HepG2 (cell line): ENCODE measurements around the gene EPHB3. TPM values are rescaled to one million over a fixed set of nuclear protein-coding genes. Genes with fewer than 3 reads are reported as not detected.
A peak's percentile ranks its signal among the peaks of the same experiment; 100 is the strongest.

Source experiments
- ATAC-seq: fragments of 200-7000 bp; cut with Tn5 transposase; 3 replicates; pipeline ENCODE4 v1.9.1; 2020; ENCODE audit warnings: mild to moderate bottlenecking, moderate library complexity
- BruUV-seq: library from RNA; stranded (reverse); fragments of 400-500 nt; replicated peaks from 2 replicates; lab custom pipeline; 2021; lab: Mats Ljungman, UMichigan
- CTCF ChIA-PET: fragments of 300-600 bp; formaldehyde crosslinking; extraction: SDS; loops from one replicate; lab custom pipeline; 2021; ENCODE audit warnings: low total read pairs, inconsistent platforms, low intra/inter-chr PET ratio; lab: Yijun Ruan, JAX
- POLR2A ChIA-PET: fragments of 350-600 bp; sonication (Branson Sonifier 250); formaldehyde crosslinking; loops from one replicate; lab custom pipeline; 2020; ENCODE audit warnings: antibody characterized with exemption, inconsistent platforms; lab: Yijun Ruan, JAX
- DNase-seq: peaks from one replicate; pipeline ENCODE4 v3.0.0-alpha.2; 2015; ENCODE audit warnings: low spot score
- FAIRE-seq: peaks from 3 replicates; lab custom pipeline; 2011; peaks lifted over from hg19 to GRCh38; lab: Jason Lieb, UNC
- H2AFZ ChIP-seq: one replicate; pipeline ENCODE4 v1.6.1; 2011; ENCODE audit warnings: low read length, inconsistent platforms
- H3K27ac ChIP-seq: fragments of 300-600 bp; 3 replicates; pipeline ENCODE4 v1.8.0; 2011; ENCODE audit warnings: mixed run types, mild to moderate bottlenecking, mixed read lengths, low read length, inconsistent platforms; ENCODE audit not compliant: insufficient read depth; ENCODE audit errors: extremely low read length
- H3K27me3 ChIP-seq, 2 experiments: fragments of 200-600 bp in 1 of 2; 2 replicates in 1 of 2; 3 replicates in 1 of 2; pipeline versions ENCODE4 v1.6.0 to v1.8.0; 2011; ENCODE audit warnings: low read length in 2 of 2, mild to moderate bottlenecking in 2 of 2, moderate library complexity in 2 of 2, inconsistent platforms in 1 of 2; ENCODE audit not compliant: insufficient read depth in 2 of 2, control insufficient read depth in 1 of 2
- H3K36me3 ChIP-seq, 2 experiments: fragments of 200-600 bp in 1 of 2; replicated peaks in 1 of 2; 2 replicates in 1 of 2; 3 replicates in 1 of 2; pipeline versions ENCODE4 v1.5.1 to v1.8.0; 2011; ENCODE audit warnings: low read length in 2 of 2, inconsistent platforms in 1 of 2; ENCODE audit not compliant: insufficient read depth in 2 of 2, control insufficient read depth in 1 of 2
- H3K4me1 ChIP-seq: 2 replicates; pipeline ENCODE4 v1.5.1; 2012; ENCODE audit warnings: low read length, inconsistent platforms; ENCODE audit not compliant: insufficient read depth
- H3K4me2 ChIP-seq: 2 replicates; pipeline ENCODE4 v1.6.0; 2011; ENCODE audit warnings: low read depth, low read length, inconsistent platforms
- H3K4me3 ChIP-seq, 3 experiments: fragments of 200-600 bp in 1 of 3; sonication (generic), shearing (Covaris generic) in 1 of 3; replicated peaks in 1 of 3; 2 replicates each; pipeline ENCODE4 v1.5.1; 2011 to 2016; ENCODE audit warnings: low read length in 3 of 3, inconsistent platforms in 2 of 3, low read depth in 2 of 3, mild to moderate bottlenecking in 2 of 3, control low read depth in 1 of 3, mixed read lengths in 1 of 3; ENCODE audit not compliant: insufficient read depth in 1 of 3
- H3K79me2 ChIP-seq: one replicate; pipeline ENCODE4 v1.6.1; 2011; ENCODE audit warnings: low read length, inconsistent platforms; ENCODE audit not compliant: insufficient read depth
- H3K9ac ChIP-seq: 2 replicates; pipeline ENCODE4 v1.6.0; 2011; ENCODE audit warnings: mild to moderate bottlenecking, low read depth, low read length, inconsistent platforms; ENCODE audit not compliant: insufficient read depth
- H3K9me3 ChIP-seq: 2 replicates; pipeline ENCODE4 v1.5.1; 2012; ENCODE audit warnings: mild to moderate bottlenecking, low read length
- H4K20me1 ChIP-seq: 2 replicates; pipeline ENCODE4 v1.6.0; 2011; ENCODE audit warnings: inconsistent platforms, mild to moderate bottlenecking, low read length, moderate library complexity; ENCODE audit not compliant: insufficient read depth
- FOXM1 ChIP-seq: sonication (generic); formaldehyde crosslinking; IDR thresholded peaks from 2 replicates; pipeline ENCODE4 v1.5.0; 2020; ENCODE audit warnings: missing genetic modification reagents
- KDM2A ChIP-seq: sonication (generic); formaldehyde crosslinking; IDR thresholded peaks from 2 replicates; pipeline ENCODE4 v1.4.0; 2020; ENCODE audit warnings: low read depth, missing genetic modification reagents, borderline replicate concordance
- STAG1 ChIP-seq: sonication (generic); formaldehyde crosslinking; IDR thresholded peaks from 2 replicates; pipeline ENCODE4 v1.4.0; 2020; ENCODE audit warnings: missing genetic modification reagents
- TEAD3 ChIP-seq: optimal IDR thresholded peaks from 2 replicates; pipeline ENCODE3; 2016; ENCODE audit warnings: borderline replicate concordance
- XRCC5 ChIP-seq: fragments of 200-400 bp; formaldehyde crosslinking; optimal IDR thresholded peaks from 2 replicates; pipeline ENCODE3; 2017; ENCODE audit warnings: mild to moderate bottlenecking, low read length
- ZEB1 ChIP-seq: IDR thresholded peaks from 2 replicates; pipeline ENCODE4 v1.6.1; 2012; ENCODE audit warnings: mild to moderate bottlenecking, low read depth, inconsistent platforms; ENCODE audit not compliant: insufficient replicate concordance
- ZNF317 ChIP-seq: sonication (generic); formaldehyde crosslinking; IDR thresholded peaks from 2 replicates; pipeline ENCODE4 v1.5.0; 2020; ENCODE audit warnings: mild to moderate bottlenecking, missing genetic modification reagents
- WGBS: methylation state at CpG from one replicate; pipeline ENCODE4 v1.1.6; 2017; ENCODE audit warnings: low lambda C conversion rate; 5-methylcytosine and 5-hydroxymethylcytosine counted together
- in situ Hi-C: cut with HindIII; loops from 2 replicates; pipeline ENCODE4 v1.10.0; 2017; ENCODE audit warnings: low pct_unique_long_range_greater_than_20kb; ENCODE audit not compliant: extremely low pct_ligation_motif_present
- intact Hi-C: fragments of 100-400 bp; cut with micrococcal nuclease; formaldehyde crosslinking; loops from one replicate; pipeline ENCODE4 v1.10.0; 2022; ENCODE audit not compliant: unreplicated experiment
- polyA plus RNA-seq, 8 experiments: library from polyadenylated mRNA; depleted of rRNA in 3 of 8; stranded (reverse) in 7 of 8; unstranded in 1 of 8; fragments of >200 nt; fragmentation: Illumina TruSeq in 4 of 8; extraction: Trizol in 4 of 8; gene quantifications; 2 replicates each; pipeline versions ENCODE4 v1.2.1 to v1.2.3, GENCODE V29; 2011 to 2016; ENCODE audit warnings: low read depth in 4 of 8, missing spikeins in 1 of 8, mixed read lengths in 1 of 8; ENCODE audit not compliant: insufficient read depth in 1 of 8
- total RNA-seq, 5 experiments: library from RNA; depleted of rRNA; stranded (reverse); fragments of >200 nt; fragmentation: Illumina TruSeq; extraction: Trizol; gene quantifications; 2 replicates each; pipeline ENCODE4 v1.2.3, GENCODE V29; 2016; ENCODE audit warnings: low read depth in 1 of 5
- TF ChIP-seq, protein P1 (sequence below): sonication (generic); formaldehyde crosslinking; conservative IDR thresholded peaks from 2 replicates; pipeline ENCODE4 v1.8.0; 2022; ENCODE audit warnings: mild to moderate bottlenecking, moderate library complexity, missing genetic modification reagents
- TF ChIP-seq, protein P2 (sequence below): sonication (generic); formaldehyde crosslinking; IDR thresholded peaks from 2 replicates; pipeline ENCODE4 v1.5.0; 2020; ENCODE audit warnings: mild to moderate bottlenecking, missing genetic modification reagents, moderate library complexity

The EPHB3 gene
- total and polyA plus RNA-seq, 2 of the 13 experiments (the other 11 are each of a cell fraction or from before 2014, with no cell fraction given), result 0.01 TPM; not detected in 1

DNA sequence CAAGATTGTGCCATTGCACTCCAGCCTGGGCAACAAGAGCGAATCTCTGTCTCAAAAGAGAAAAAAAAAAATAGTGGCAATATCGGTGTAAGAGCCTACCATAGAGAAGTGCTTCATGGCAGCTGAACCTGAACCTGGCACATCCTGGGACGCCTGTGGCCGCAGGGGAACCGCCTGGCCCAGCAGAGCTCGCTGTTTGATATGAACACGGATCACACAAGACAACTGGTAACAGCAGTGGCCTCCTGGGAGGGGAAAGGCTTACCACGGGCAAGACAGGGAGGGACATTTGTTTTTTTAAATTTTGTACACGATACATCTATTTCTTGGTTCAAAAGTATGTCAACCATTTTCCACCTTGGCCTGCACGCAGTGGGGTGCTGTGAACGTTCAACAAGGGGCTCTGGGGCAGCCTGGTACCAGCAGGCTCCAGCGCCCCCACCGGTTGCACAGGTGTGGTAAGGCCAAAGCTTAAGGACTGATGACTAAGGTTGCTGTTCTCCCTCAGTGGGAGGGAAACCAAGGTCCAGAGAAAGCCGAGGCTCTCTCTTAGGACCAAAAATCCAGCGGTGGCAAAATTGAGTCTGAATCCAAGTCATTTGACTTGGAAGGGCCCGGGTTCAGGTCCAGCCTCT, 21.7 kb upstream of the EPHB3 start:
- Histone ChIP-seq H4K20me1 (no peaks in the 10 kb centered on the region), H3K9ac (no peak overlapping the region), H3K27me3 (peaks cover 1 to 30% of the 10 kb centered on the region in 2 experiments; a peak in 2 of 5 replicates), H2AFZ (no peak overlapping the region), H3K27ac (no peak overlapping the region), H3K79me2 (no peaks in the 10 kb centered on the region), H3K4me2 (no peak overlapping the region), H3K9me3 (no peaks in the 10 kb centered on the region), H3K36me3 (no peaks in the 10 kb centered on the region), H3K4me3 (no peak overlapping the region), H3K4me1 (no peaks in the 10 kb centered on the region)
- 43% methylated on average over 16 of the region's 16 CpGs for WGBS
- DNase-seq (no peak), ATAC-seq (no peak), FAIRE-seq (no peak)
- TF ChIP-seq FOXM1 (CRISPR knock-in tag), result no peak
- CTCF ChIA-PET, result interaction anchor here (1.4 kb wide), 1 partner anchor 194 kb away, joined by 4 read pairs; no protein-coding TSS in a partner anchor
- intact Hi-C loops, result loop anchor here (5.0 kb wide), 3 partner anchors 73 to 248 kb away; no protein-coding TSS in a partner anchor
- POLR2A ChIA-PET, result no interaction called here
- in situ Hi-C loops, result loop anchor here (5.0 kb wide), 1 partner anchor 188 kb away; no protein-coding TSS in a partner anchor
- BruUV-seq, result no TSS peak

DNA sequence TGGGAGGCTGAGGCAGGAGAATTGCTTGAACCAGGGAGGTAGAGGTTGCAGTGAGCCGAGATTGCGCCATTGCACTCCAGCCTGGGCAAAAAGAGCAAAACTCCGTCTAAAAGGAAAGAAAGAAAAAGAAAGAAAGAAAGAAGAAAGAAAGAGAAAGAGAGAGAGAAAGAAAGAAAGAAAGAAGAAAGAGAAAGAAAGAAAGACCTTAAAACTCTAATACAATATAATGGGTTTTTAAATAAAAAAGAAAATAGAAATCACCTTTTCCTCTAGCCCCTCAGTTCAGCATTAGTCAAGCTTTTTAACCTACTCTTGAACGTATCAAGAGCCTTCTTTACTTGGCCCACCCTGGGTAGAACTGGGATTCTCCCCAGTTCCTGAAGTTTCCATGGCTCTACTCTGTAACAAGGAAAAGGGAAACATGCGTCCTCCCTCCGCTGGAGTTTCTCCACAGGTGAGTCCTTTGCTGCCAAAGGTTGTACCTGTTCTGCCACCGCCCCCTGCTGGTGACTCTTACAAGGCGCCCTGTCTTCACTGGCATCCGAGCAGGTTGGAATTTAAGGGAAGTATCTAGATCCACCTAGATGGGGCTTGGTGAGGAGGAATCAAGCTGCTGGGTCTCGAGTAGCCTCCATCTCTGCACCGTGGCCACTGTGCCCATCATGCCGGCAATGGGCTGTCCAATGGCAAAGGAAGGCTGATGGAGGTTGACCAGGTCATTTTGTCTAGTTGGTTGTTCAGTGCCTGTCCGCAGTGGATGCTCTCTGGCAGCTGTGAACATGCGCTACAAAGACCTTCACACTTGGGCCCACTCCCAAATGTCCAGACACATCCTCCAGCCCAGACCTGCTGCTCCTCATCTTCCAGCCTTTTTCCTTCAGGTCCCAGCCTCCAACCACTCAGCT, 20.6 kb upstream of the EPHB3 start:
- no peak overlapping the region for H3K4me2 ChIP-seq
- no peaks in the 10 kb centered on the region for H3K79me2 ChIP-seq
- H2AFZ ChIP-seq, result no peak overlapping the region
- no peak overlapping the region for H3K9ac ChIP-seq
- WGBS, result 39% methylated on average over 9 of the region's 14 CpGs
- peaks cover 1 to 30% of the 10 kb centered on the region in 2 experiments; a peak in 2 of 5 replicates for H3K27me3 ChIP-seq
- no TSS peak for BruUV-seq
- CTCF ChIA-PET, result interaction anchor here (1.0 to 1.4 kb wide), 3 partner anchors 72 to 195 kb away, joined by 3 to 7 read pairs (median 4); no protein-coding TSS in a partner anchor
- no peak overlapping the region for H3K4me3 ChIP-seq
- peak; percentile 56 for DNase-seq
- intact Hi-C loops (loop anchor here (5.0 kb wide), 3 partner anchors 74 to 249 kb away; no protein-coding TSS in a partner anchor), in situ Hi-C loops (loop anchor here (5.0 kb wide), 1 partner anchor 189 kb away; no protein-coding TSS in a partner anchor)
- FAIRE-seq, result peak; percentile 53
- H3K36me3 ChIP-seq, result no peaks in the 10 kb centered on the region
- no peaks in the 10 kb centered on the region for H4K20me1 ChIP-seq
- POLR2A ChIA-PET, result interaction anchor here (2.4 kb wide), 1 partner anchor 169 kb away, joined by 5 read pairs; no protein-coding TSS in a partner anchor
- no peak overlapping the region for H3K27ac ChIP-seq
- peak; percentile 72 for ATAC-seq
- H3K4me1 ChIP-seq, result no peaks in the 10 kb centered on the region
- no peaks in the 10 kb centered on the region for H3K9me3 ChIP-seq
- TF ChIP-seq ZNF317 (CRISPR knock-in tag), result no peak
- peak; percentile 85 for TF ChIP-seq ZEB1
- peak; percentile 51 for TF ChIP-seq XRCC5
- peak; percentile 79 for TF ChIP-seq STAG1 (CRISPR knock-in tag)
- peak; percentile 17 for TF ChIP-seq TEAD3 (CRISPR knock-in tag)
- TF ChIP-seq KDM2A (CRISPR knock-in tag), result 0 out of 2 replicates have a peak, but pooled peaks have one; percentile 43
- TF ChIP-seq, protein P1, sequence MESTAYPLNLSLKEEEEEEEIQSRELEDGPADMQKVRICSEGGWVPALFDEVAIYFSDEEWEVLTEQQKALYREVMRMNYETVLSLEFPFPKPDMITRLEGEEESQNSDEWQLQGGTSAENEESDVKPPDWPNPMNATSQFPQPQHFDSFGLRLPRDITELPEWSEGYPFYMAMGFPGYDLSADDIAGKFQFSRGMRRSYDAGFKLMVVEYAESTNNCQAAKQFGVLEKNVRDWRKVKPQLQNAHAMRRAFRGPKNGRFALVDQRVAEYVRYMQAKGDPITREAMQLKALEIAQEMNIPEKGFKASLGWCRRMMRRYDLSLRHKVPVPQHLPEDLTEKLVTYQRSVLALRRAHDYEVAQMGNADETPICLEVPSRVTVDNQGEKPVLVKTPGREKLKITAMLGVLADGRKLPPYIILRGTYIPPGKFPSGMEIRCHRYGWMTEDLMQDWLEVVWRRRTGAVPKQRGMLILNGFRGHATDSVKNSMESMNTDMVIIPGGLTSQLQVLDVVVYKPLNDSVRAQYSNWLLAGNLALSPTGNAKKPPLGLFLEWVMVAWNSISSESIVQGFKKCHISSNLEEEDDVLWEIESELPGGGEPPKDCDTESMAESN (CRISPR knock-in tag), result 0 out of 2 replicates have a peak, but pooled peaks have one; percentile 18
- TF ChIP-seq, protein P2, sequence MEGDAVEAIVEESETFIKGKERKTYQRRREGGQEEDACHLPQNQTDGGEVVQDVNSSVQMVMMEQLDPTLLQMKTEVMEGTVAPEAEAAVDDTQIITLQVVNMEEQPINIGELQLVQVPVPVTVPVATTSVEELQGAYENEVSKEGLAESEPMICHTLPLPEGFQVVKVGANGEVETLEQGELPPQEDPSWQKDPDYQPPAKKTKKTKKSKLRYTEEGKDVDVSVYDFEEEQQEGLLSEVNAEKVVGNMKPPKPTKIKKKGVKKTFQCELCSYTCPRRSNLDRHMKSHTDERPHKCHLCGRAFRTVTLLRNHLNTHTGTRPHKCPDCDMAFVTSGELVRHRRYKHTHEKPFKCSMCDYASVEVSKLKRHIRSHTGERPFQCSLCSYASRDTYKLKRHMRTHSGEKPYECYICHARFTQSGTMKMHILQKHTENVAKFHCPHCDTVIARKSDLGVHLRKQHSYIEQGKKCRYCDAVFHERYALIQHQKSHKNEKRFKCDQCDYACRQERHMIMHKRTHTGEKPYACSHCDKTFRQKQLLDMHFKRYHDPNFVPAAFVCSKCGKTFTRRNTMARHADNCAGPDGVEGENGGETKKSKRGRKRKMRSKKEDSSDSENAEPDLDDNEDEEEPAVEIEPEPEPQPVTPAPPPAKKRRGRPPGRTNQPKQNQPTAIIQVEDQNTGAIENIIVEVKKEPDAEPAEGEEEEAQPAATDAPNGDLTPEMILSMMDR (CRISPR knock-in tag), result peak; percentile 78
